GM18951 (cell line): ENCODE results near the gene SLC29A4.
"Not testable (repeated sequence)": the region's sequence is repeated elsewhere in the genome, so short reads cannot be mapped to it uniquely, and the experiment has no call there.

Experiments
- POLR2A ChIP-seq: IDR thresholded peaks from 4 replicates; pipeline ENCODE4 v1.6.1; 2011; ENCODE audit warnings: mild to moderate bottlenecking; ENCODE audit not compliant: insufficient read length, insufficient read depth; ENCODE audit errors: extremely low read depth
- in situ Hi-C: fragments of 300-500 bp; cut with MboI; formaldehyde crosslinking; loops from one replicate; pipeline ENCODE4 v1.12.0; 2022; ENCODE audit warnings: low sequenced_read_pairs, mixed read lengths, inconsistent platforms; ENCODE audit not compliant: unreplicated experiment

SLC29A4 gene

DNA sequence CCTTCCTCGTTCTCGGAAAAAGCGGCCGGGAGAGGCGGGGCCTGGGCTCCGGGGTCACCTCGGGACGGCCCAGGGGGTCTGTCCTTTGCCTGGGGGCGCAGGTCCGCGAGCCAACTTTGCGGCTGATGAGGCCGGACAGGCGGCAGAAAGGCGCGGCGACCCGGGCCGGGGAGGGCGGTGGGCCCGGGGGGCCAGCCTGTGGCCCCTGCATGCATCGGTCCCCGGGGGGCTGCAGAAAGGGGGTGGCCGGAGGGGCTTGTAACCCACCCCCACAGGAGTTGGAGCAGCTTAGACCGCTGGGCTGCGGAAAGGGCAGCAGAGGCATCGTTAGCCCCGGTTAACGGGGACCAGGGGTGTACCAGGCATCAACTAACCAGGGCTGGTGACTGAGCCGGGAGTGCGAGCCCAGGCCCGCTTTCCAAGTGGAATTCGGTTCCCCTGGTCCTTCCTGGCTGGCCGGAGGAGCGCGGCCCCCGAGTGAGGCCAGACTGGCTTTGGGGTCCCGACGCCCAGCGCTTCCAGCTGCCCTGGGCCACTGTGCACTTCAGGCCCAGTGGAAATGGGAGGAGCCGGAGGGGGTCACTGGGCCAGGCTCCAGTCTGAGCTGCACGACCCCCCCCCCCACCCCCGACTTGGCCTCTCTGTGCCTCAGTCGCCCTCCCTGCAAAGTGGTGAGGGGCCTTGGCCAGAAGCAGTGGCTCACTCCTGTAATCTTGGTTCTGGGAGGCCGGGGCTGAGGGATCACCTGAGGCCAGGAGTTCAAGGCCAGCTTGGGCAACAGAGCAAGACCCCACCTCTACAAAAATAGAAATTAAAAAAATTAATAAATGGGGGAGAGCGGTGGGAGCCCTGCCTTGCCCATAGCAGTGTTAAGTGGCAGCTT lies 919 bp downstream of the SLC29A4 start:
- TF ChIP-seq POLR2A = no peak

DNA sequence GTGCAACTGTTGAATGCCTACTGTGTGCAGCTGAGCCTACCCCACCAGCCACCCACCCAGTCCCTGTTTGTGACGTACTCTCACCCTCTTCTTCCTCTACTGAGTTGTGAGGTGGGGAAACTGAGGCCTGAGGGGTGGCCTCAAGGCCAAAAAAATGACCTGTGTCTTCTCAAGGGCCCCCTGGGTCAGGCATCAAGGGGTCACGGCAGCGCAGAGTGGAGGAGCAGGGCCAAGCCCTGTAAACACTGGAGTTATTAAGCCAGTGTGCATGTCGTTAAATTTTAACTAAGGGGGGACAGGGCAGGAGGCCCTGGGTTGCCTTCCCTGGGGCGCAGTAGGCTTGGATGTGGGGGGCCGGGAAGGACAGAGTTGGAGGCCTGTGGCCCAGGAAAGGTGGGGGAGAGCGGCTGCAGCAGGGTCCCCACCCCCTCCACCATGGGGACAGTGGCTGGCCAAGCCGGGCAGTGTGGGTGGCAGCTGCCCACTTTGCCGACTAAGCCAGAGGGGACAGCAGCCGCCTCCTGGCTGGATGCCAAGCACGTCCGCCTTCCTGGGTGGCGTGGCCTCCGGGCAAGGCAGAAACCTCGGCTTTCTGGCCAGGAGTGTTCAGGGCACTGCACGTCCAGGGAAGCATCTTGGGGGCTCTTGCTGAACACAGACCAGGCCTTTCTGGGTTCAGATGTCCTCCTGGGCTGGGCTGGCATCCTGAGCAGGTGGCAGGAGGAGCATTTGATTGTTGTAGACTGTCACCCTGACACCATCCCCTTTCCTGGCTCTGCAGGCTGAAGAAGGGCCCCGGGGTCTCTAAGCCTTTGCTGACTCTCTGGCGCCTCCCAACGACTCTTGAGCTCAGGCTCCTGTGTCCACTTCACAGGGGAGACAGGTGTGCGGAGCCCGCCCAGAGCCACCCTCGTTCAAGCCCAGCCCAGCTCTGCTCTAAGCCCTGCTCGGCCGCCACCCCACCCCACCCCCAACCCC lies 1.9 kb downstream of the SLC29A4 start:
- in situ Hi-C loops = no loop called here
- no peak for TF ChIP-seq POLR2A

More for the DNA sequence above, 919 bp downstream of the SLC29A4 start:
- in situ Hi-C loops = no loop called here

DNA sequence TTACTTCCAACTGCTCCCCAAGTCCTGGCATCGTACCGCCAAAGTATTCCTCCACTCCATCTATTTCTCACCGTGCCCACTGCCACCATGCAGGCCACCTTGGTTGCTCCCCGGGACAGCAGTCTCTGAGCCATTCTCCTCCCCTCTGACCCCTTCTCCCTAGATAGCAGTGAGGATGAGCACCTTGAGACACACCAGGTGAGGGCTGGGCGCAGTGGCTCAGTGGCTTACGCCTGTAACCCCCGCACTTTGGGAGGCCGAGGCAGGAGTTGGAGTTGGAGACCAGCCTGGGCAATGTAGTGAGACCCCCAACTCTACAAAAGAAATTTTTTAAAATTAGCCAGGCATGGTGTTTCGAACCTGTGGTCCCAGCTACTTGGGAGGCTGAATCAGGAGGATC lies 4.2 kb downstream of the SLC29A4 start:
- in situ Hi-C loops = no loop called here
- TF ChIP-seq POLR2A = no peak

DNA sequence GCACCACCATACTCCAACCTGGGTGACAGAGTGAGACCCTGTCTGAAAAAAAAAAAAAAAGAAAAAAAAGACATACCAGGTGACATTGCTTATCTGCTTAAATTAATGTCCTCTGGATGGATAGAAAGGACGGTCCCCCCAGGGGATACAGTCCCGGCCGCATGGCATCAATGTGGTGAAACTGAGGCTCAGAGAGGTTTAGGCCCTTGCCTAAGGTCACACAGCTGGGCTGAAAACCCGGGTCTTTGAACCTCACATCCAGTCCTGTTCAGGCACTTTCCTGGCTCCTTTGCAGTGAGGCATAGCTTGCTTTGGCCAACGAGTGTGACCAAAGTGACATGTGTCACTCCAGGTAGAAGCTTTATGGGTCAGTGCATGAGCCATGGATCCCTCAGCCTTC lies 4.6 kb downstream of the SLC29A4 start:
- in situ Hi-C loops = not testable (repeated sequence)

DNA sequence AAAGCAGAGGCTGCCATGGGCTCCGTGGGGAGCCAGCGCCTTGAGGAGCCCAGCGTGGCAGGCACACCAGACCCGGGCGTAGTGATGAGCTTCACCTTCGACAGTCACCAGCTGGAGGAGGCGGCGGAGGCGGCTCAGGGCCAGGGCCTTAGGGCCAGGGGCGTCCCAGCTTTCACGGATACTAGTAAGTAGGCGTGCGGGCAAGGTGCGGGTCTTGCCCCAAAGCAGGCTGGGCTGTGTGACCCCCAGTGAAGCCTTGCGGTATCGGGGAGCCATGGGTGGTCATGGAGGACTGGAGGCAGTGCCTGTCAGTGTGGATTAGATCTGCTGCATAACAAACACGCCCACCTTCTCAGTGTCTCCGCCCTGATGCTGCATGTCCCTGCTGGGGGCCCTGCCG lies 5.1 kb downstream of the SLC29A4 start:
- no peak for TF ChIP-seq POLR2A
- in situ Hi-C loops = no loop called here

DNA sequence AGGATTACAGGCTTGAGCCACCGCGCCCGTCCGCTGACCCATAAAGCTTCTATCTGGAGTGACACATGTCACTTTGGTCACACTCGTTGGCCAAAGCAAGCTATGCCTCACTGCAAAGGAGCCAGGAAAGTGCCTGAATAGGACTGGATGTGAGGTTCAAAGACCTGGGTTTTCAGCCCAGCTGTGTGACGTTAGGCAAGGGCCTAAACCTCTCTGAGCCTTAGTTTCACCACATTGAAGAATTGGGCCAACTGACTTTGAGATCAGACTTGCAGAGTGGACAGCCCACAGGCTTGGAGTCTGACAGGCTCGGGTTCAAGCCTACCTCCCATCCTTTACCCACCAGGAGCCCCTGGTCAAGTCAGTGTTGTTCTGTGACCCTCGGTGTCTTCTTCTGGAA lies 5.8 kb downstream of the SLC29A4 start:
- in situ Hi-C loops = not testable (repeated sequence)

DNA sequence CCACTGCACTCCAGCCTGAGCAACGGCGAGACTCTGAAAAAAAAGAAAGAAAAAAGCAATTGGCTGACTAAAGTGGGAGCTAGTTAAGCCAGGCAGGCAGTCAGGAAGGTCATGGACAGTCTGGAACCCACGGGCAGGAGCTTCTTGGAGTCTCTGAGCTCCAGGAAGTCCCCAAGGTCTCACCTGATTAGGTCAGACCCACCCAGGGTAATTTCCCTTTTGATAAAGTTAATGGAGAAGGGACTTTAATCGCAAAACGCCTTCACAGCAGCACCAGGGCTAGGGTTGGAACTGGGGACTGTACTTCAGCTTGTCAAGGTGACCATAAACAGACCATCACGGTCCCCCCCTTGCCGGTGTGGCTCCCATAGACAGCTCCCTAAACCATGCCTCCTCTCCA lies 6.6 kb downstream of the SLC29A4 start:
- in situ Hi-C loops = no loop called here
- no peak for TF ChIP-seq POLR2A

DNA sequence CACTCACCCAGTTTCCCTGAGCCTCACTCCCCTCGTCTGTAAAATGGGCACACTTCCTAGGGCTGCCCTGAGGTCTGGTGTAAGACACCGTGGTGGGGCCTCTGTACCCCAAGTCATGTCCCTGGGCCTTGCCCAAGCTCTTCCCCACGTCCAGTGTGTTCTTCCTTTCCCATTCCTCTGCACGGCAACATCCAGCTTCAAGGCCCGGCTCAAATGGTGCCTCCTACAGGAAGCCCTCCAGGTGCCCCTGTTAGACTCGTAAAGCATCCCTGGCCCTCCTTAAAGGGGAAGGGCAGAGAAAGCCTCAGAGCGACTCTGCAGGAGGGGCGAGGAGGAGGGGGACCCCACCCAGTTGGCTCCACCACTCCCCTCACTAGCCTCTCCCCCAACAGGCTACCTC lies 8.6 kb downstream of the SLC29A4 start:
- in situ Hi-C loops = no loop called here
- TF ChIP-seq POLR2A = no peak

DNA sequence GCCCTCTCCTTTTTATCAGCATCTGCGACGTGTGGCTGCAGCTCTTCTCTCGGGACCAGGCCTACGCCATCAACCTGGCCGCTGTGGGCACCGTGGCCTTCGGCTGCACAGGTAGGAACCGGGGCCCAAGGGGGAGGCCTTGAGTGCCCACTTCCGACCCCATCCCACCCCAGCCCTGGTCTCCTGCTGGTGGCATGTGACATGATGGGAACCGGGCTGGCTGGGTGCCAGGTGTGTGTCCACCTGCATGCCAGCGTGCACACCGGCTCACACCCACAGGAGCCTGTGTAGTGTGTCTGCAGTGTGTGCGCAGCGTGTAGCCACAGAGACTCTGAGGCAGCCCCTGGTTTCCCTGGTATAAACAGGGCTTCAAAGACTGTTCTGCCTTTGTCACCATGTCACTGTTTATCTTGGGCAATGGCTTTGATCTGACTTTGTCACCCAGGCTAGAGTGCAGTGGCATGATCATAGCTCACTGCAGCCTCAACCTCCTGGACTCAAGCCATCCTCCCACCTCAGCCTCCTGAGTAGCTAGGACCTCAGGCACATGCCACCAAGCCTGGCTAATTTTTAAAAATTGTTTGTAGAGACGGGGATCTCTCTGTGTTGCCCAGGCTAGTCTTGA lies 9.1 kb downstream of the SLC29A4 start:
- in situ Hi-C loops = not testable (repeated sequence)

DNA sequence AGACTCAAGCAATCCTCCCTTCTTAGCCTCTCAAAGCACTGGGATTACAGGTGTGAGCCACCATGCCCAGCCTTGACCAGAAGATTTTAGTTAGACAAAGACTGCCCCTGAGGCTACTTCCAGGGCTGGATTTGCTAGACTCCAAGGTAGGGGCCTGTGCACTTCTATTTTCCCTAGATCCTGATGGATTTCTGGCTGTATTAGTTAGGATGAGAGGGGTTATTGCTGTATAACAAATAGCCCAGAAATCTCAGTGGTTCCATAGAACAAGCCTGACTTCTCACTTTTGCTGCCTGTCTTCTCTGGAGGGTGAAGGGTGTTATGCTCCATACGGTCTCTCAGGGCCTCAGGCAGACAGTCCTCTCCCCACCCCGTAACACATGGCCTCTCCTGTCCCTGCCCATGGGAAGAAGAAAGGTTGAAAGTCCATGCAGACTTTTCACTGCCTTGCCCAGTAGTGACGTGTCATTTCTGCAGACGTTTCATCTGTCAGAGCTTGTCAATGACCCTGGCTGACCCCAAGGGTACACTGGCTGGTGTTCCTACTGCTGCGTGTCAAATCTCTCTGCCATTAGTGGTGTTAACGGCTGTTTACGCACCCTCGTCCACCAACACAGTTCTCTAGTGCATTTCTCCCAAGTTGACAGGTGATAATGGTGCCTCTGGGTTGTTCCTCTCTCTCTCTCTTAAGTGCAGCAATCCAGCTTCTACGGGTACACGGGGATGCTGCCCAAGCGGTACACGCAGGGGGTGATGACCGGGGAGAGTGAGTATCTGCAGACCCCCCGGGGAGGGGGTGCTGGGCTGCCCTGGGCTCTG lies 11.6 kb downstream of the SLC29A4 start:
- no peak for TF ChIP-seq POLR2A
- in situ Hi-C loops = no loop called here

DNA sequence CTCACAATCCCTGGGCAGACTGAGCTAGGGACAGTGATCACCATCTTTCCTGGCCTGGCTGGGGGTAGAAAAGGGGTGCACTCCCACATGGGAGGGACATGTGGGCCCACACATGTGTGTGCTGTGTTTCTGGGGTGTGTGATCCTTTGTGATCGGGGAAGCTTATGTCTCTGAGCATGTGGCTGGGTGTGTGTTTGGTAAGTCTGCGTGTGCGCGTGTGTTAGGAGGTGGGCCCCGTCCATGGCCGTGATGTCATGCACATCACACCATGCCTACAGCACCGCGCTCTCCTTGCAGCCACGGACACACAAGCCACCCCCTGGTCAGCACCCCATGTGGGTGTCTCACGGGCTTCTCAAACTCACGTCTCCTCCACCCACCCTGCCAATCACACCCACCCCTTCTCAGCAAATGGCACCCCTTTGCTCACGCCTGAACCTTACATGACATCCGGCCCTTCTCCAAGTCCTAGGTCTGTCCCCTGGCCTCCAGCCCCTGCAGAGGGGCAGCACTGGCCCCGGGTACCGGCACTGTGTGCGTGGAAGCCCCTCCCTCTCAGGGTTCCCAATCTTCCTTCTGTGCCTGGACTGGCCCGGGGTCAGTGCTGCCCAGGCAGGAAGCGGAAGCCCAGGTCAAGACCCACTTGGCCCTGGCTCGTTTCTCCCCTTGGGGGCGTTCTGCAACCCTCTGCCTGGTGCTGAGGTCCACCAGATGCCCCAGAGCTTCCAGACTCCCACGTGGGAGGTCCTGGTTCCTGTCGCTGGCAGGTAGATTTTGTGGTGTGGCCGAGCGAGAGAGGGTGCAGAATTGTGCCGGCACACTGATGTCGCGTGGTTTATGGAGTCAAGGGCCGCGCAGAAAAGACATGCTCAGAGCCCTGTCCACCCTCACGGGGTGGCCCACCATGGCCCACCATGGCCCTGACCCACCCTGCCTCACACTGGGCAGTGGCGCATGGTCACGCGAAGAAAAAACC lies 12.6 kb downstream of the SLC29A4 start:
- in situ Hi-C loops = no loop called here
- TF ChIP-seq POLR2A = no peak
